Endothelial cell of umbilical vein (primary cell): ENCODE measurements around the gene SMAD7. TPM values are rescaled to one million over a fixed set of nuclear protein-coding genes. Genes with fewer than 3 reads are reported as not detected.

Experiments
- BruUV-seq: library from RNA; stranded (reverse); fragments of 400-500 nt; replicated peaks from 2 replicates; lab custom pipeline; 2021; lab: Mats Ljungman, UMichigan
- CTCF ChIA-PET: fragments of 300-600, 350-600 bp; sonication (Branson Sonifier 250); formaldehyde crosslinking; loops from one replicate; lab custom pipeline; 2021; ENCODE audit warnings: antibody characterized with exemption, inconsistent platforms; lab: Charles Lee
- POLR2A ChIA-PET: fragments of 300-600, 350-600 bp; sonication (Branson Sonifier 250); formaldehyde crosslinking; loops from one replicate; lab custom pipeline; 2021; ENCODE audit warnings: antibody characterized with exemption, inconsistent platforms; lab: Charles Lee
- DNase-seq: peaks from one replicate; pipeline ENCODE4 v3.0.0-alpha.2; 2011; ENCODE audit warnings: low read depth, low spot score
- FAIRE-seq: peaks from 2 replicates; lab custom pipeline; 2011; peaks lifted over from hg19 to GRCh38; lab: Jason Lieb, UNC
- H2AFZ ChIP-seq: 2 replicates; pipeline ENCODE4 v1.6.0; 2012; ENCODE audit warnings: low read depth, low read length, control low read depth, inconsistent platforms
- H3K27ac ChIP-seq: 2 replicates; pipeline ENCODE4 v1.5.1; 2011; ENCODE audit warnings: low read depth, mild to moderate bottlenecking, control low read depth, low read length, moderate library complexity; ENCODE audit not compliant: insufficient read depth
- H3K27me3 ChIP-seq, 2 experiments: 2 replicates each; pipeline versions ENCODE4 v1.6.0 to v1.6.1; 2011; ENCODE audit warnings: low read length in 2 of 2, mixed read lengths in 1 of 2; ENCODE audit not compliant: control insufficient read depth in 2 of 2, insufficient read depth in 2 of 2
- H3K36me3 ChIP-seq, 2 experiments: 2 replicates in 1 of 2; 3 replicates in 1 of 2; pipeline ENCODE4 v1.5.1; 2011; ENCODE audit warnings: low read length in 2 of 2, mild to moderate bottlenecking in 1 of 2, moderate library complexity in 1 of 2; ENCODE audit not compliant: control insufficient read depth in 2 of 2, insufficient read depth in 2 of 2; ENCODE audit errors: extremely low read depth in 1 of 2
- H3K4me1 ChIP-seq: 3 replicates; pipeline ENCODE4 v1.5.1; 2011; ENCODE audit warnings: mild to moderate bottlenecking, low read length; ENCODE audit not compliant: control insufficient read depth, insufficient read depth; ENCODE audit errors: extremely low read depth
- H3K4me2 ChIP-seq: 2 replicates; pipeline ENCODE4 v1.6.1; 2011; ENCODE audit warnings: low read length, control low read depth, mixed read lengths; ENCODE audit not compliant: insufficient read depth
- H3K4me3 ChIP-seq, 3 experiments: fragments of 200-600 bp in 1 of 3; sonication (generic), shearing (Covaris generic) in 1 of 3; replicated peaks in 1 of 3; 2 replicates each; pipeline ENCODE4 v1.5.1; 2011 to 2016; ENCODE audit warnings: control low read depth in 3 of 3, low read length in 3 of 3, mild to moderate bottlenecking in 2 of 3, inconsistent platforms in 1 of 3, low read depth in 1 of 3, moderate library complexity in 1 of 3; ENCODE audit not compliant: insufficient read depth in 1 of 3
- H3K79me2 ChIP-seq: 2 replicates; pipeline ENCODE4 v1.6.0; 2012; ENCODE audit warnings: low read length, inconsistent platforms; ENCODE audit not compliant: control insufficient read depth, insufficient read depth
- H3K9ac ChIP-seq: replicated peaks from 2 replicates; pipeline ENCODE3; 2011; ENCODE audit warnings: low read length, control low read depth; ENCODE audit not compliant: insufficient read depth; ENCODE audit errors: extremely low read depth
- H3K9me1 ChIP-seq: replicated peaks from 3 replicates; pipeline ENCODE4 v1.6.0; 2011; ENCODE audit warnings: mild to moderate bottlenecking, low read length; ENCODE audit not compliant: control insufficient read depth, insufficient read depth; ENCODE audit errors: extremely low read depth
- H3K9me3 ChIP-seq: replicated peaks from 2 replicates; pipeline ENCODE4 v1.5.1; 2012; ENCODE audit warnings: low read length, inconsistent platforms; ENCODE audit not compliant: control insufficient read depth, insufficient read depth
- H4K20me1 ChIP-seq: replicated peaks from 2 replicates; pipeline ENCODE3; 2011; ENCODE audit warnings: mild to moderate bottlenecking, low read length; ENCODE audit not compliant: control insufficient read depth, insufficient read depth; ENCODE audit errors: extremely low read depth
- EZH2 ChIP-seq: IDR thresholded peaks from 2 replicates; pipeline ENCODE4 v1.6.1; 2012; ENCODE audit warnings: borderline replicate concordance, low read depth, mild to moderate bottlenecking, moderate library complexity, low read length, inconsistent platforms; ENCODE audit not compliant: severe bottlenecking
- FOS ChIP-seq: IDR thresholded peaks from 2 replicates; pipeline ENCODE4 v1.6.1; 2011; ENCODE audit warnings: mild to moderate bottlenecking, low read length, moderate library complexity, borderline replicate concordance; ENCODE audit not compliant: insufficient read depth
- JUN ChIP-seq: IDR thresholded peaks from 2 replicates; pipeline ENCODE4 v1.6.1; 2011; ENCODE audit warnings: borderline replicate concordance, low read depth; ENCODE audit not compliant: insufficient read length, insufficient read depth
- POLR2A ChIP-seq: IDR thresholded peaks from 2 replicates; pipeline ENCODE4 v1.6.1; 2012; ENCODE audit warnings: low read depth, mild to moderate bottlenecking, control low read depth, low read length
- POLR2AphosphoS5 ChIP-seq: IDR thresholded peaks from 2 replicates; pipeline ENCODE4 v1.6.1; 2012; ENCODE audit warnings: low read depth, mild to moderate bottlenecking, control low read depth, low read length, moderate library complexity; ENCODE audit not compliant: insufficient read depth
- dilution Hi-C: fragments of 300-500 bp; cut with MboI; formaldehyde crosslinking; loops from one replicate; pipeline ENCODE4 v1.15.0; 2019; ENCODE audit warnings: low sequenced_read_pairs; ENCODE audit not compliant: extremely low pct_ligation_motif_present
- intact Hi-C: fragments of 100-400 bp; cut with micrococcal nuclease; formaldehyde crosslinking; loops from one replicate; pipeline ENCODE4 v1.10.0; 2022
- polyA plus RNA-seq, 4 experiments: library from polyadenylated mRNA; depleted of rRNA in 3 of 4; stranded (reverse) in 3 of 4; unstranded in 1 of 4; fragments of >200 nt; gene quantifications; 2 replicates each; pipeline versions ENCODE4 v1.2.1 to v1.2.3, GENCODE V29; 2011 to 2012; ENCODE audit warnings: missing spikeins in 1 of 4
- total RNA-seq: library from RNA; stranded (reverse); gene quantifications from 2 replicates; pipeline ENCODE4 v1.2.3, GENCODE V29; 2021

The SMAD7 gene
- total and polyA plus RNA-seq, 2 donors (not counting 3 experiments of a cell fraction or from before 2014, with no cell fraction given), result 3.6 to 8.0 TPM

DNA sequence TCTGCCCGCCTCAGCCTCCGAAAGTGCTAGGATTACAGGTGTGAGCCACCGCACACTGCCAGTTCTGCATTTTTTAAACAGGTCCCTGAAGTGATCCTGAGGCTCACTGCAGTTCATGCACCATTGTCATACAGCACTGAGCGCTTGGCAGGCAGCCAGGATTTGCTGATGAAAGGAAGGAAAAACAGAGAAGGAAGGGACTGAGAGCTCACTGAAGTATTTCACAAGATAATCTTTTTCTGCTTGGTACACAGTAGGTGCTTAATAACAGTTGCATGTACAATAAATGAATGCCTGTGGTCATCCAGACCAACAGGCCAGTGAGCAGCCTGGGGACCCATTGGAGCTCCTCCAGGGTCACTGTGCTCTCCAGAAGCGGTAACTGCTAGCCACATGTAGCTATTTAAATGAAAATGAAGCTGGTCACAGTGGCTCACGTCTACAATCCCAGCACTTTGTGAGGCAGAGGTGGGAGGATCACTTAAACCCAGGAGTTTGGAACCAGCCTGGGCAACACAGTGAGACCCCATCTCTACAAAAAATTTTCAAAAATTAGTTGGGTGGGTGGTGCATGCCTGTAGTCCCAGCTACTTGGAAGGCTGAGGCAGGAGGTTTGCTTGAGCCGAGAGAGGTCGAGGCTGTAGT is 33.1 kb upstream of the SMAD7 start:
- no peak overlapping the region for H3K27ac ChIP-seq
- CTCF ChIA-PET, result interaction anchor here (1.0 to 1.9 kb wide), 4 partner anchors 8 to 58 kb away, joined by 3 to 5 read pairs (median 5); no protein-coding TSS in a partner anchor
- dilution Hi-C loops (no loop called here), intact Hi-C loops (no loop called here)
- H4K20me1 ChIP-seq, result no peaks in the 10 kb centered on the region
- no peak overlapping the region for H3K9ac ChIP-seq
- H3K79me2 ChIP-seq, result no peaks in the 10 kb centered on the region
- POLR2A ChIA-PET, result interaction anchor here (0.7 kb wide), 1 partner anchor 28 kb away, joined by 4 read pairs; no protein-coding TSS in a partner anchor
- no peak overlapping the region for H2AFZ ChIP-seq
- DNase-seq (peak; percentile 57), FAIRE-seq (peak; percentile 92)
- H3K4me2 ChIP-seq, result no peak overlapping the region
- no TSS peak for BruUV-seq
- H3K4me3 ChIP-seq, result no peak overlapping the region
- H3K27me3 ChIP-seq, result no peaks in the 10 kb centered on the region
- H3K4me1 ChIP-seq, result peaks cover 4% of the 10 kb centered on the region
- H3K9me3 ChIP-seq, result no peaks in the 10 kb centered on the region
- no peaks in the 10 kb centered on the region for H3K36me3 ChIP-seq
- no peak for TF ChIP-seq JUN
- H3K9me1 ChIP-seq, result no peaks in the 10 kb centered on the region

DNA sequence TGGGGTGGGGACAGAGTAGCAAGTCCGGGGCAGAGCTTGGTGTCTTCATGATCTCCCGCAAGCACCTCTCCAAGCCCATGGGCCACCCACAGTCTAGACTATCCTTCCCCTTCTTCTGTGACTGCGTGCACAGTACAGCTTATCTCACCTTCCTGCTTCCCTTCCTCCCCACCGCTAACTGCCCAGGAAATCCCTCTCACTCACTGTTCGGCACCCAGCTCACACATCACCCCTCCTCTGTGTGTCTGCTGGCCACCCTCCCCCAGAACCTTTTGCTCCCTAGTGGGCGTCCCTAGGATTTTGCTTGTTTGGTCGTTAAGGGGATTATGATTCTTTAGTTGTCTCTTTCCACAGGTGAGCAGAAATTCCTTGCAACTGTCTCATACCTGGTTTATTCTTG is 31.5 kb upstream of the SMAD7 start:
- H2AFZ ChIP-seq, result no peak overlapping the region
- H3K4me3 ChIP-seq, result no peak overlapping the region
- BruUV-seq, result no TSS peak
- dilution Hi-C loops, result no loop called here
- no peaks in the 10 kb centered on the region for H4K20me1 ChIP-seq
- H3K4me1 ChIP-seq, result peaks cover 4% of the 10 kb centered on the region
- no peaks in the 10 kb centered on the region for H3K79me2 ChIP-seq
- H3K27me3 ChIP-seq, result no peaks in the 10 kb centered on the region
- H3K9me1 ChIP-seq, result no peaks in the 10 kb centered on the region
- intact Hi-C loops, result no loop called here
- FAIRE-seq (no peak), DNase-seq (no peak)
- ChIA-PET CTCF (no interaction called here), POLR2A (no interaction called here)
- H3K9ac ChIP-seq, result no peak overlapping the region
- TF ChIP-seq POLR2A (no peak), JUN (no peak), FOS (no peak), POLR2AphosphoS5 (no peak), EZH2 (no peak)
- no peak overlapping the region for H3K27ac ChIP-seq
- no peaks in the 10 kb centered on the region for H3K9me3 ChIP-seq
- H3K4me2 ChIP-seq, result no peak overlapping the region
- H3K36me3 ChIP-seq, result no peaks in the 10 kb centered on the region
